Lung (tissue), 12 donors: Measurements from ENCODE around the gene TSPAN13. TPM values are rescaled to one million over a fixed set of nuclear protein-coding genes. Genes with fewer than 3 reads are reported as not detected.

Experiments
- ATAC-seq: fragments of 200-7000 bp; cut with Tn5 transposase; one replicate; pipeline ENCODE4 v1.9.1; 2020; ENCODE audit warnings: moderate number of reproducible peaks; ENCODE audit not compliant: insufficient read depth, low FRiP score
- DNase-seq, 3 donors: peaks; one replicate each; pipeline ENCODE4 v3.0.0-alpha.2; 2013 to 2017
- H3K27ac ChIP-seq, 2 donors: one replicate each; pipeline ENCODE4 v1.5.1; 2013; ENCODE audit warnings: mild to moderate bottlenecking in 2 of 2, moderate library complexity in 2 of 2, control low read depth in 1 of 2, inconsistent platforms in 1 of 2, low read depth in 1 of 2, low read length in 1 of 2
- H3K27me3 ChIP-seq, 3 donors: one replicate each; pipeline ENCODE4 v1.5.1; 2013; ENCODE audit warnings: low read length in 2 of 3; ENCODE audit not compliant: control insufficient read depth in 3 of 3, insufficient read depth in 3 of 3
- H3K36me3 ChIP-seq, 4 donors: one replicate each; pipeline ENCODE4 v1.5.1; 2013; ENCODE audit warnings: low read length in 4 of 4, mild to moderate bottlenecking in 1 of 4, moderate library complexity in 1 of 4; ENCODE audit not compliant: control insufficient read depth in 4 of 4, insufficient read depth in 4 of 4
- H3K4me1 ChIP-seq, 5 donors: one replicate each; pipeline ENCODE4 v1.5.1; 2013; ENCODE audit warnings: low read length in 5 of 5, mild to moderate bottlenecking in 2 of 5, moderate library complexity in 1 of 5; ENCODE audit not compliant: control insufficient read depth in 5 of 5, insufficient read depth in 5 of 5
- H3K4me3 ChIP-seq: one replicate; pipeline ENCODE4 v1.5.1; 2013; ENCODE audit warnings: mild to moderate bottlenecking, control low read depth, moderate library complexity
- H3K9ac ChIP-seq, 2 donors: one replicate each; pipeline ENCODE4 v1.5.1; 2013; ENCODE audit warnings: low read length in 2 of 2, control low read depth in 1 of 2; ENCODE audit not compliant: insufficient read depth in 1 of 2
- H3K9me3 ChIP-seq, 4 donors: one replicate each; pipeline ENCODE4 v1.5.1; 2013; ENCODE audit warnings: low read length in 3 of 4, mild to moderate bottlenecking in 1 of 4, moderate library complexity in 1 of 4; ENCODE audit not compliant: control insufficient read depth in 4 of 4, insufficient read depth in 3 of 4
- CTCF ChIP-seq: IDR thresholded peaks from 2 replicates; pipeline ENCODE4 v1.5.1; 2012; ENCODE audit warnings: mild to moderate bottlenecking; ENCODE audit errors: control extremely low read depth, extremely low read depth
- WGBS, 2 donors: extraction: QIAGEN DNeasy Blood & Tissue Kit; methylation state at CpG; one replicate each; pipeline ENCODE4 v1.1.7; 2013; 5-methylcytosine and 5-hydroxymethylcytosine counted together
- polyA plus RNA-seq, 2 donors: library from polyadenylated mRNA; stranded (reverse); fragments of 200-250 nt; gene quantifications; one replicate each; pipeline ENCODE4 v1.2.1, GENCODE V29; 2013
- total RNA-seq, 2 donors: library from RNA; depleted of rRNA in 1 of 2; stranded (reverse); fragments of >200 nt in 1 of 2; gene quantifications; one replicate each; pipeline ENCODE4 v1.2.1, GENCODE V29; 2014 to 2021
- donor health status: control.
- donor health status: control.
- donor health status: Bipolar disorder and iron deficiency.
- donor health status: healthy.
- donor health status: DM: yes; HTN: yes; CAD: no.

TSPAN13 gene
- total and polyA plus RNA-seq, 4 donors: 81.1 to 143 (median 125) TPM

- WGBS, 2 donors: 78 to 92% methylated on average over 4 of the region's 4 CpGs
- Histone ChIP-seq H3K27ac (no peak overlapping the region), H3K4me1 (peaks cover 0 to 7% (median 0%) of the 10 kb centered on the region in 5 donors), H3K27me3 (no peaks in the 10 kb centered on the region), H3K4me3 (no peak overlapping the region), H3K9ac (no peak overlapping the region), H3K36me3 (peaks cover 0 to 3% (median 0%) of the 10 kb centered on the region in 4 donors), H3K9me3 (no peaks in the 10 kb centered on the region)
- no peak for TF ChIP-seq CTCF
- DNase-seq (no peak), ATAC-seq (no peak)
Observed at GRCh38 chr7:16774294-16774693, 20.7 kb downstream of the TSPAN13 start.

- Histone ChIP-seq H3K9ac (no peak overlapping the region), H3K4me1 (peaks cover 0 to 7% (median 0%) of the 10 kb centered on the region in 5 donors), H3K36me3 (peaks cover 0 to 3% (median 0%) of the 10 kb centered on the region in 4 donors), H3K27me3 (no peaks in the 10 kb centered on the region), H3K27ac (no peak overlapping the region), H3K4me3 (no peak overlapping the region), H3K9me3 (no peaks in the 10 kb centered on the region)
- DNase-seq: no peak
- ATAC-seq: no peak
- no peak for TF ChIP-seq CTCF
Observed at GRCh38 chr7:16774986-16775385, 21.4 kb downstream of the TSPAN13 start.

GRCh38 chr7:16776053-16776452, 22.5 kb downstream of the TSPAN13 start:
- no peak for ATAC-seq
- Histone ChIP-seq H3K27me3 (no peaks in the 10 kb centered on the region), H3K9me3 (no peaks in the 10 kb centered on the region), H3K4me3 (no peak overlapping the region), H3K27ac (no peak overlapping the region), H3K4me1 (peaks cover 0 to 7% (median 0%) of the 10 kb centered on the region in 5 donors), H3K36me3 (peaks cover 0 to 3% (median 0%) of the 10 kb centered on the region in 4 donors), H3K9ac (no peak overlapping the region)
- no peak for TF ChIP-seq CTCF
- whole genome bisulfite sequencing, 2 donors: 92 to 94% methylated on average over 7 of the region's 7 CpGs
- DNase-seq: no peak

GRCh38 chr7:16778476-16778875, 24.9 kb downstream of the TSPAN13 start:
- Histone ChIP-seq H3K9me3 (no peaks in the 10 kb centered on the region), H3K36me3 (peaks cover 0 to 8% (median 0%) of the 10 kb centered on the region in 4 donors), H3K4me1 (peaks cover 0 to 2% (median 0%) of the 10 kb centered on the region in 5 donors), H3K4me3 (no peak overlapping the region), H3K27ac (no peak overlapping the region), H3K27me3 (no peaks in the 10 kb centered on the region), H3K9ac (no peak overlapping the region)
- 93 to 96% methylated on average over 3 of the region's 3 CpGs for whole genome bisulfite sequencing, 2 donors
- no peak for ATAC-seq
- no peak for TF ChIP-seq CTCF
- DNase-seq: no peak
